ENCODE measurements around the gene ANKRD18A. TPM values are rescaled to one million over a fixed set of nuclear protein-coding genes. Genes with fewer than 3 reads are reported as not detected.

Gene ANKRD18A
- total RNA-seq, 1 donor from 2014 or later: not detected

DNA sequence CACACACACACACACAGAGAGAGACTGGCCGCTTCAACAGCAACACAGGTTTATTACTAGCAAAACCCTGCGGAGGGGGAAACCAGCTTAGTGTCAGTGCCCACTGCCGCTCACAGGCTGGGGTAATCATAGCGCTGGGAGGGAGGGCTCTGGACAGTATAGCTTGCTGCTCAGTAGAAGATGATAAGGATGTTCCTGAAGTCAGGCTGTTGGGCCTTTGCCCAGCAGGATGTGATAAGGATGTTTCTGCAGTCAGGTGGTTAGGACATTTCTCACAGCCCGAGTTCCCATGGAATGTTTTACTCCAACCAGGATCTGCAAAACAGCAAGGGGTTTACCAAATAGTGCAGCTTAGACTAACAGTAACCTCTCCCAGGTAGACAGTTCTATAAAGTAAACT, 79.9 kb downstream of the ANKRD18A start:
- peak in 1 of 2 donors; percentile 51 for DNase-seq (ENCODE audit: low read depth in 2 of 2)

DNA sequence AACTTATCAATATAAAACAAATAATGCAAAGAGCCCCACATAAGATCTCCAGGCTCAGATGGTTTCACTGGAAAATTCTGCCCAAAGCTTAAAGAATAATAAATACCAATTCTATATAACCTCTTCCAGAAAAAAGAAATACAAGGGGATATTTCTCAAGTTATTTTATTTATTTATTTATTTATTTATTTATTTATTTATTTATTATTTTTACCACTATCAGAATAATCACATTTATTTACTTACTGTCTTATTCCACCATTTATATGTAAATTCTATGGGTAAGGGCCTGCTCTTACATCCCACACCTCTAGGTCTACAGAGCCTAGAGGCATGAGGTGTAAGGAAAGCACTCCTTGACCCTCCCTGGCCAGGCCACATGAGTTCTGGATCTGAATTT, 91.1 kb downstream of the ANKRD18A start:
- DNase-seq (ENCODE audit: low read depth in 2 of 2): no peak

DNA sequence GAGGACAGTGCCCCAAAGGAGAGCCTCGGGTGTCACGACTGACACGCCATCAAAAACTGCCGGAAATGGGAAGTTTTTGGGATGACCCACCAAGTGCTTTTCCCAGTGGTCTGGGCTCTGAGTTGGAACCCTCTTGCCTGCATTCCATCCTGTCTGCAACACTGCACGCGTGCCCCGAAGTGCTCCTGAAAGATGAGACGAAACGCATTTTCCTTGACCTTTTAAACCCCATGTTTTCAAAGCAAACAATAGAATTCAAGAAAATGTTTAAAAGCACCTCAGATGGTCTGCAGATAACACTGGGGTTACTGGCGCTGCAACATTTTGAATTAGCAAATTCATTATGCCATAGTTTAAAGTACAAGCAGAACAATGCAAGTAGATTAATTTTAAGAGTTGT, 92.9 kb downstream of the ANKRD18A start:
- DNase-seq (ENCODE audit: low read depth in 2 of 2): no peak

DNA sequence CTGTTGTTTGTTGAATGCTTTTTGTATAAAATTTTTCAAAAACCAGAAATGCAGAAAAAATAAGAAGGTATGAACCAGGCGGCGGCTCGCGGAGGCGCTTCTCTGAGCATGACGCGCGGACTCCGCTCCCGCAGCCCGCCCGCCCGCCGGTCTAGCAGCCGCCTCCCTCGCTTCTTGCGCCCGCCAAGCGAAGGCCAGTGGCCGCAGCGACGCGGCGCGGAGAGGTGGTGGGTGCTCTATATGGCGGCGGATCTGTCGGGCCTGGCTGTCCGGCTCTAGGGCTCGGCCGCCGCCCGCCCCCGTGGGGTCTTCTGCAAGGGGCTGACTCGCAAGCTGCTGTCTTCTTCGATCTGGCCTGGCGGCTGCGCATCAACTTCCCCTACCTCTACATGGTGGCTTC, 93.8 kb downstream of the ANKRD18A start:
- no peak for DNase-seq (ENCODE audit: low read depth in 2 of 2)

DNA sequence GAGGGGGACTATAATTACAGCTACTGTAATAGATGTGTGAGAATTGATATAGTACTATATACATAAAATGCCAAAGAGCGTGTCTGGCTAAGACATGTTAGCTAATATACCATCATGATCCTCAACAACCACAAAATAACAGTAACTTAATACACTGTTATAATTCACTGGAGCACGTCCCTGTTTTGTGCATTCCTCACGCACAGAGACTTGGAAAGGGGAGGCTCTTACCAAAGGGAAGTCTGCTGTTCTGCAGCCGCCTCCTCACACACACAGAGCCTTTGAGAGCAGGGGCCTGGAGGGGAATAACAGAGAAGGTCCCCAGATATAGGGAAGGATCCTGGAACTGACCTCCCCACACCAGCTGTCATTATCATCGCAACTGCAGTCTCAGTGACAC, 97.3 kb downstream of the ANKRD18A start:
- DNase-seq (ENCODE audit: low read depth in 2 of 2): no peak

DNA sequence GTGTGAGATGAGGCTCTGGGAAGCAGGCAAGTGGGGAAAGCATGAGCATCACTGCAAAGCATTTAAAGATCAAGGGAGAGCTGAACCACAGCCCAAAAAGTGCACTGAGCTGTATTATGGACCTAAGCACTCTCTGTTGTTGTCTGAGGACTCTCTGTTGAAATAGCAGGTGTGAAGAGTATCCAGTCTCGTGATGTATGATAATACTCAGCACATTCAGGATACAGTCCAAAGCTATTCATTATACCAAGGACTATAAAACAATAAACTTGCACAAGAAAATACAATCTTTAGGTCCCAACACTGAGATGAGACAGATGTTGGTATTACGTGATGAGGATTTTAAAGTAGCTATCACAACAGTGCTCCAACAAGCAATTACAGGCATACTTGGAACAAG, 98.6 kb downstream of the ANKRD18A start:
- no peak for DNase-seq (ENCODE audit: low read depth in 2 of 2)

Other genes starting within 250 kb of the ANKRD18A start
- gene ALDH1B1, start 227.9 kb downstream of the ANKRD18A start, total RNA-seq: 9.2 and 11.1 TPM in 2 replicates
- gene IGFBPL1, start 196.1 kb downstream of the ANKRD18A start, total RNA-seq: under 0.01 and 0.20 TPM in 2 replicates
- gene FAM240B, start 99.5 kb upstream of the ANKRD18A start, total RNA-seq: not detected in 2 replicates